Measurements from ENCODE around the gene C1orf146.

DNA sequence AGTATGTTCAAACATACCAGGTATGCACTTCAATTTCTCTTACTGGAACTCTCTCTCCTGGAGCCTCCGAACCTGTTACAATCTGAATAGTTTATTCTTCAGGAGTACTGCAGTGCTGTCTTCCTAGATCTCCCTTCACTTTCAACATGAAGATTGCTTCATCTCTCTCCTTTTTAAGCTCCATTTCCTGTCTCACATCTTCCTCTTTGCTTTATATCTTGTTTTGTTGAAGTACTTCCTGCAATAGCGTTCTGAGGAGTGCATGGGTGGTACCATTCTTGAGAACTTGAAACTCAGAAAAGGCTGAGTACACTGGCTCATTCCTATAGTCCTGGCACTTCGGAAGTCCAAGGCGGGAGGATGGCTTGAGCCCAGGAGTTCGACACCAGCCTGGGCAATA, 15.7 kb upstream of the C1orf146 start:
- no peak for TF ChIP-seq ARNTL (CRISPR knock-in tag; IDR thresholded peaks at IDR 0.05; ENCODE audit: borderline replicate concordance, low read depth)
- TF ChIP-seq POU6F1 (CRISPR knock-in tag; IDR thresholded peaks at IDR 0.05; ENCODE audit: borderline replicate concordance, low read depth): no peak
- no peak for TF ChIP-seq BACH2 (CRISPR knock-in tag; IDR thresholded peaks at IDR 0.05; ENCODE audit: borderline replicate concordance)
- no peak for TF ChIP-seq PATZ1 (CRISPR knock-in tag; IDR thresholded peaks at IDR 0.05; ENCODE audit: borderline replicate concordance)
- TF ChIP-seq ZC3H10 (CRISPR knock-in tag; IDR thresholded peaks at IDR 0.05): no peak

Measured in SK-N-SH treated with all-trans-retinoic acid at 6 μM for 48 hours (cell line).